PC-9 (cell line): ENCODE measurements around the gene CNPY3. TPM values are rescaled to one million over a fixed set of nuclear protein-coding genes. Genes with fewer than 3 reads are reported as not detected.
"Not testable (repeated sequence)": the region's sequence is repeated elsewhere in the genome, so short reads cannot be mapped to it uniquely, and the experiment has no call there.

Experiments
- BruUV-seq: library from RNA; stranded (reverse); fragments of 400-500 nt; replicated peaks from 2 replicates; lab custom pipeline; 2021; lab: Mats Ljungman, UMichigan
- CTCF ChIA-PET: fragments of 300-600 bp; sonication (Branson Sonifier 250); formaldehyde crosslinking; loops from one replicate; lab custom pipeline; 2022; ENCODE audit warnings: antibody characterized with exemption; lab: Charles Lee
- POLR2A ChIA-PET: fragments of 300-600 bp; sonication (Branson Sonifier 250); formaldehyde crosslinking; loops from one replicate; lab custom pipeline; 2022; ENCODE audit warnings: antibody characterized with exemption; ENCODE audit not compliant: unreplicated experiment; lab: Charles Lee
- DNase-seq, 2 experiments: peaks; one replicate each; pipeline versions ENCODE4 v3.0.0 to v3.0.0-alpha.2; 2015 to 2022; ENCODE audit warnings: mixed read lengths in 1 of 2
- H2AFZ ChIP-seq: fragments of 200-600 bp; sonication (generic); 2 replicates; pipeline ENCODE4 v1.8.1; 2017; ENCODE audit warnings: antibody characterized with exemption
- H3F3A ChIP-seq: fragments of 200-600 bp; sonication (generic); 2 replicates; pipeline ENCODE4 v1.8.1; 2017; ENCODE audit warnings: antibody characterized with exemption, mild to moderate bottlenecking, low read depth; ENCODE audit not compliant: insufficient read depth
- H3K27ac ChIP-seq: fragments of 200-600 bp; sonication (generic); 2 replicates; pipeline ENCODE4 v1.6.1; 2016; ENCODE audit warnings: mixed run types
- H3K27me3 ChIP-seq: fragments of 200-600 bp; sonication (generic); 2 replicates; pipeline ENCODE4 v1.6.1; 2016; ENCODE audit warnings: low read depth, mixed run types; ENCODE audit not compliant: insufficient read depth
- H3K36me3 ChIP-seq: fragments of 200-600 bp; sonication (generic); 2 replicates; pipeline ENCODE4 v1.6.1; 2016; ENCODE audit warnings: low read depth, mixed run types
- H3K4me1 ChIP-seq: fragments of 200-600 bp; sonication (generic); replicated peaks from 2 replicates; pipeline ENCODE4 v1.6.1; 2016; ENCODE audit warnings: mixed run types; ENCODE audit not compliant: insufficient read depth
- H3K4me2 ChIP-seq: fragments of 200-600 bp; sonication (generic); 2 replicates; pipeline ENCODE4 v1.6.1; 2017; ENCODE audit warnings: mixed run types
- H3K4me3 ChIP-seq: fragments of 200-600 bp; sonication (generic); 2 replicates; pipeline ENCODE4 v1.6.1; 2016; ENCODE audit warnings: mixed run types
- H3K79me2 ChIP-seq: fragments of 200-600 bp; sonication (generic); 2 replicates; pipeline ENCODE4 v1.6.1; 2017; ENCODE audit warnings: low read depth, mixed run types
- H3K9me2 ChIP-seq: fragments of 200-600 bp; sonication (generic); 2 replicates; pipeline ENCODE4 v1.8.1; 2017; ENCODE audit warnings: mild to moderate bottlenecking; ENCODE audit not compliant: insufficient read depth
- H3K9me3 ChIP-seq: fragments of 200-600 bp; sonication (generic); 2 replicates; pipeline ENCODE4 v1.8.1; 2016; ENCODE audit warnings: low read depth; ENCODE audit not compliant: insufficient read depth
- H4K20me1 ChIP-seq: fragments of 200-600 bp; sonication (generic); 2 replicates; pipeline ENCODE4 v1.8.1; 2017; ENCODE audit not compliant: insufficient read depth
- CTCF ChIP-seq: fragments of 200-600 bp; sonication (generic); conservative IDR thresholded peaks from 2 replicates; pipeline ENCODE4 v1.6.1; 2017; ENCODE audit warnings: mixed run types, antibody characterized with exemption, mild to moderate bottlenecking, moderate library complexity
- EZH2 ChIP-seq: fragments of 200-600 bp; sonication (generic); IDR thresholded peaks from 2 replicates; pipeline ENCODE4 v1.8.0; 2017; ENCODE audit warnings: antibody characterized with exemption, low read depth
- intact Hi-C: fragments of 100-400 bp; cut with micrococcal nuclease; formaldehyde crosslinking; loops from one replicate; pipeline ENCODE4 v1.10.0; 2022; ENCODE audit not compliant: unreplicated experiment
- total RNA-seq: library from RNA; stranded (reverse); gene quantifications from 2 replicates; pipeline ENCODE4 v1.2.3, GENCODE V29; 2021

The CNPY3 gene
- total RNA-seq, 1 experiment from 2014 or later, result 47.7 TPM

- TF ChIP-seq CTCF (no peak), EZH2 (no peak)
- H3K4me3 ChIP-seq, result no peak overlapping the region
- no peak overlapping the region for H3K27ac ChIP-seq
- no TSS peak for BruUV-seq
- DNase-seq, result no peak
- H3K27me3 ChIP-seq, result no peaks in the 10 kb centered on the region
- no peak overlapping the region for H3K4me2 ChIP-seq
- H3K4me1 ChIP-seq, result no peaks in the 10 kb centered on the region
- no peaks in the 10 kb centered on the region for H3K79me2 ChIP-seq
- intact Hi-C loops, result no loop called here
- POLR2A ChIA-PET, result no interaction called here
- no peaks in the 10 kb centered on the region for H3K9me2 ChIP-seq
- H3K36me3 ChIP-seq, result peaks cover 10% of the 10 kb centered on the region; the same call in 1 of the 2 replicates
- H4K20me1 ChIP-seq, result no peaks in the 10 kb centered on the region
- no peak overlapping the region for H2AFZ ChIP-seq
- 0 out of 2 replicates have a peak, but pooled peaks cover 4% of the 10 kb centered on the region for H3F3A ChIP-seq
- CTCF ChIA-PET, result interaction anchor here (0.6 kb wide), 1 partner anchor 191 kb away, joined by 8 read pairs; no protein-coding TSS in a partner anchor
- no peaks in the 10 kb centered on the region for H3K9me3 ChIP-seq
Observed at GRCh38 chr6:42940493-42941045, 11.3 kb downstream of the CNPY3 start.

GRCh38 chr6:42941356-42941755, 12.1 kb downstream of the CNPY3 start:
- H3K79me2 ChIP-seq, BruUV-seq: not testable (repeated sequence)

GRCh38 chr6:42942444-42942843, 13.2 kb downstream of the CNPY3 start:
- TF ChIP-seq CTCF (no peak), EZH2 (no peak)

More at GRCh38 chr6:42941356-42941755, 12.1 kb downstream of the CNPY3 start:
- H3F3A ChIP-seq, H3K27me3 ChIP-seq, H3K36me3 ChIP-seq, CTCF ChIA-PET, DNase-seq, H2AFZ ChIP-seq, H3K4me1 ChIP-seq, intact Hi-C loops, H3K4me2 ChIP-seq, H3K9me2 ChIP-seq, H3K9me3 ChIP-seq, H3K27ac ChIP-seq, H3K4me3 ChIP-seq, H4K20me1 ChIP-seq: not testable (repeated sequence)
- POLR2A ChIA-PET, result interaction anchor here (0.7 kb wide), 1 partner anchor 33 kb away, joined by 6 read pairs; no protein-coding TSS in a partner anchor

More at GRCh38 chr6:42942444-42942843, 13.2 kb downstream of the CNPY3 start:
- H3K27me3 ChIP-seq, result no peaks in the 10 kb centered on the region
- H4K20me1 ChIP-seq, result no peaks in the 10 kb centered on the region
- DNase-seq, result no peak
- intact Hi-C loops, result no loop called here
- POLR2A ChIA-PET, result no interaction called here
- H3F3A ChIP-seq, result 0 out of 2 replicates have a peak, but pooled peaks cover 4% of the 10 kb centered on the region
- no peaks in the 10 kb centered on the region for H3K9me2 ChIP-seq
- no peak overlapping the region for H3K27ac ChIP-seq
- H3K4me1 ChIP-seq, result no peaks in the 10 kb centered on the region
- no peaks in the 10 kb centered on the region for H3K9me3 ChIP-seq
- no peaks in the 10 kb centered on the region for H3K36me3 ChIP-seq
- no peak overlapping the region for H2AFZ ChIP-seq
- no peak overlapping the region for H3K4me3 ChIP-seq
- BruUV-seq, result no TSS peak
- CTCF ChIA-PET, result interaction anchor here (0.7 kb wide), 1 partner anchor 201 kb away, joined by 5 read pairs; no protein-coding TSS in a partner anchor
- H3K79me2 ChIP-seq, result no peaks in the 10 kb centered on the region
- H3K4me2 ChIP-seq, result no peak overlapping the region
